Astrocyte (in vitro differentiated cells and primary cell): Measurements from ENCODE around the gene PKD2.

Experiments
- CTCF ChIP-seq: IDR thresholded peaks from 2 replicates; pipeline ENCODE4 v1.5.1; 2011; ENCODE audit warnings: low read depth, mild to moderate bottlenecking, inconsistent platforms, low read length, moderate library complexity; ENCODE audit not compliant: insufficient read depth
- EZH2 ChIP-seq: IDR thresholded peaks from 2 replicates; pipeline ENCODE4 v1.6.1; 2012; ENCODE audit warnings: mild to moderate bottlenecking, low read length, inconsistent platforms; ENCODE audit not compliant: insufficient read depth

GRCh38 chr4:88104902-88105610, 97.6 kb downstream of the PKD2 start:
- TF ChIP-seq CTCF, result no peak
- no peak for TF ChIP-seq EZH2
